Dedifferentiated amniotic fluid mesenchymal stem cell (primary cell): ENCODE data around the gene ATP1A2.

Experiments
- DNase-seq: peaks from one replicate; pipeline ENCODE4 v3.0.0-alpha.2; 2016; ENCODE audit errors: extremely low spot score

The ATP1A2 gene

DNA sequence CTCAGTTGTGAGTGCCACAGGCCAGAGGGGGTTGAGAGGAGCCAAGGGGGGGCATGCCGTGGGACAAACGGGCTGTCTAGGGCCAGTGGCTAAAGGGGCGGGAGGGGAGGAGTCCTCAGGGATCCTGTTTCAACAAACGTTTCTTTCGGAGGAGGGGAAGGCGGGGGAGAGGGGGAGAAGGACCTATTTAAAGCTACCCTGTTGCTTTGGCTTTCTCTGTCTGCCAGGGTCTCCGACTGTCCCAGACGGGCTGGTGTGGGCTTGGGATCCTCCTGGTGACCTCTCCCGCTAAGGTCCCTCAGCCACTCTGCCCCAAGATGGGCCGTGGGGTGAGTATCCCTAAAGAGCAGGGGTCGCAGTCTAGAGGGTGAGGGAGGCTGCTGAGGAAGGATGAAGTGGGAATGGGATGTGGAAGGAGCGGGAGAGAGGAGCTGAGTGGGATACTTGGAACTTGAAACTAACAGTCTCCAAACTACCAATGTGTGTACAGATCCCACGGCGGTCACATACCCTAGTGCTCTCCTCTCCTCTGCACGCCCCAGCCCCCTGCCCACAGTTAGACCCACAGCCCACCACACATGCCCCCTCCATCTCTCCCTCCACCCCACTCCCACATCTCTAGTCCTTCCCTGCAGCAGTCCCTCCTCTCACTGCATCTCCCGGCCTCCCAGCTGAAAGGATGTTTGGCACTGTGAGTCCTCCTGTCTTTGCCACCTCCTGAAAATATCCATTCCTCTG is at the start of gene ATP1A2:
TSS of gene ATP1A2 (plus strand) at position 215 of the 738 bp plus-strand sequence. CDS start at position 318, 103 bp downstream.
- DNase-seq = no peak

DNA sequence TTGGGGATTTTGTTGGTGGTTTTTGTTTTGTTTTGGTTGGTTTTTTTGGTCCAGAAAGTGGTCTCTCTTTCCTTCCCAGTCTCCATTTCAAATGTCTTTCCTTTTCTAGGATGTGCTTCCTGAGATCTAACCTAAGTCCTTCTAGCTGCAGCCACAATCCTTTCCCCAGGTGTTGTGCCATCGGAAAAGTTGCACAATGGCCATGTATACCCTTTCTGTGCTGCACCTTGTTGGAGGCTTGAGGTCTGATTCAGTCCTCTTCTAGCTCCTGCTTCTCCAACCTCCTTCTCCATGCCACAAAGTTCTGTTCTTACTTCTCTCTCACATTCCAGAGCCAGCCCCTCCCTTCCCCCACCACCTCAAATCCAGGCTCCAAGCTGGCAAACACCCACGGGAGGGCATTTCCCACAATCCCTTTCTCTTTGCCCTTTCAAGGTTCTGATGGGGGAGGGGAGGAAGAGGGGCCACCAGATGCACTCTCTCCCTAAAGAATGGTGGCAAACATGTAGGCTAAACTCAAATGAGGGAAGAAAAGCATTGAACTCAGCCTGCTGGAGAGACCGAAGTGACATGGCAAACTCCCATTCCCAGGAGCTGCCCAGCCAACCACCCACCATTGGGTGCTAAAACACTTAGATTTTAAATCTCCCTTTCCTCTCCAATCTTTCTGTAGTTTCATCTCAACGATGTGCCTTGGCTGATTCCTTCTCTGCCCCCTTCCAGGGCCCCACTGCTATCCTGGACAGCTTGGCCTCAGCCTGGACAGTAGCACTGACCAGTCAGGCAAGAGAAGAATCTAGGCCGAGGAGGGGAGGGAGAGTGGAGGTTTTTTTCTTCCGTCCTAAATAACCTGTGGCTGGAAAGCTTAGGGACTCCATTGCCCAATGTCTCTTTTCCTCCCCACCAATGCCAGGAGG is 48.5 kb upstream of the ATP1A2 start:
- no peak for DNase-seq

DNA sequence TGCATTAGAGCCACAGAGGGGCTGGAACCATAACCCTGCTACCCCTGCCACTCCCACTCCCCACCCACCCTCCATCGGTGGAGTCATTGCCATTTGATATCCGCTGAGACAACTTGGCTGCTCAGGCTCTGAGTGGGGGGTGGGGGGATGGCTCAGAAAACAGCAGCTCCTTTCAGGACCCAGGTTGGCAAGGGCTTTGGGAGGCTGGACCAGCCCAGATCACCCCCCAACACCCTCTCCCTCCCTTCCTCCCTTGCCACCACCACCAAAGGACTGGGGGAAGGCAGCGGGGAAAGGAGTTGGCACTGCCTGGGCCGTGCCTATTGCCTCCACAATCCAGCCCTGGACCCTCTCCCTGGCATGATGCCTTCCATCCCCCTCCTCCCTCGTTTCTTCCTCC is 47.3 kb upstream of the ATP1A2 start:
- no peak for DNase-seq

DNA sequence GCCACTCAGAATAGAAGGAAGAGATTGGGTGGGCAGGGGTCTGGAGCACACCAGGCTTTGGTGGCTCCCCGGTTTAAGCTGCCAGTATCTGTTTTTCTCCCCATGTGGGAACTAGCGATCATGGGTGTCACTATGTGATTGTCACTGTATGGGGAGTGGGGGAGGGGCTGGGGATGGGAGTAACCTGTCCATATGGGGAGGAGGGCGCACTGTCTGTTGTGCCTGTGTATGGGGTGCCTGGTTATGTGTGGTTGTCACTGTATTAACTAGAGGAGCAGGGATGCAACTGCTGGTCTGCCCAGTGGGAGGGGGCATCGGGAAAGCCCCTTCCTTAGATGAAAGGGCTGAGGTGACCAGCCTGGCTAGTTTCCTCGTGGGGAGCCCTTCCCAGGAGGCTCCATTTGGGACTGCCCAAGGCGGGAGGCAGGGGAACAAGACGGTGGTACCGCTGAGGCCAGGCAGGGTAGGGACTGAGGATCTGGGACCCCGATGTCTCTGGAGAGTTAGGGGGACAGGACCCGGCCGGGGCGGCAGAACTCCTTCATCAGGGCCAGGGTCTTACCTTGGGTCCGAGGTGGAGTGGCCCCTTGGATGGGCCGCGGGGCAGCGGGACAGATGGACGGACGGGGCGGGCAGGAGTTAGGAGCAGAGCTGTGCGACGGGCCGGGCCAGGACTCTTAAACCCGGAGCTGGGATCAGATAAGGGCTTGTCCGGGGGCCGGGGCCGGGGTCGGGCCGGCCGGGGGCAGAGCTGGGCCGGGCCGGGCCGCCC is 45.9 kb upstream of the ATP1A2 start, which contains the start of gene KCNJ10:
TSS of gene KCNJ10 (minus strand) at position 701 of the 772 bp plus-strand sequence. CDS start 27,628 bp downstream, outside the sequence.
- DNase-seq = no peak

DNA sequence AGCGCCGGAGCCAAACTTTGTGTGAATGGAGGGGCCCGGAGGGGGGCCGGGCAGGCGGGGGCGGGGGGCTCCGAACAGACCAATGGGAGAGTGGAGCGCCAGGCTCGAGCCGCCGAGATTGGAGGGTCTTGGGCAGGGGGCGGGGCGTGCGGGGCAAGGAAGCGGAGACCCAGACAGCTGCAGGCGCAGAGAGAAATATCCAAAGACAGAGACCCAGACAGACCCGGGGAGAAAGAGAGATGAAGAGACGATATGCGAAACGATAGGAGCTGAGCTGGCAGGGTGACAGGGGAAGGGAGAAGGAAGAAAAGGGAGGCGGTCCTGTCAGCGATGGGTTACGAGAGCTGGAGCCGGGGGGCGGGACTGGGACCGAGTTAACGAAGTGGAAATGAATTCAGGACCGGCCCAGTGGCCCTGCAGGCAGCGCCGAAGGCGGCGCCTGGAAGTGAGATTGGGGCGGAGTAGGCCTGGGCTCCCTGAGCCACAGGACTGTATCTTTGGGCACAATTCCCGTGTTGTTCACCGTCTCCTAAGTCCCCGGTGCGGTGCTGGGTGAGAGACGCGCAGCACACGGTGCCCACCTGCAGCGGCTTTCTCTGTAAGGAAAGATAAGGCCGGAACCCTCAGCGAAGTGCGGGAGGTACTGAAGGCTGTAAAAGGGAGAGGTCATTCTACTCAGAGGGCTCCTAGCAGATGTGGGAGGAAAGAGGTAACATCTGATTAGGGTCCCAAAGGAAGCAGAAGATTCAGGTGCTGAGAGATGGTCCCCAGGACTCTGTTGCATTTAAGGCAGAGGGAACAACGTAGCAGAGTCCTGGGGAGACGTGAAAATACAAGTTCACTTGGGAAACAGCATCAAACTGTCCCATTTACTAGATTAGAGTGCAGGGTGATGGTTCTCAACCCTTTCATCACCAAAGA is 45.1 kb upstream of the ATP1A2 start:
- DNase-seq = peak; percentile 30

DNA sequence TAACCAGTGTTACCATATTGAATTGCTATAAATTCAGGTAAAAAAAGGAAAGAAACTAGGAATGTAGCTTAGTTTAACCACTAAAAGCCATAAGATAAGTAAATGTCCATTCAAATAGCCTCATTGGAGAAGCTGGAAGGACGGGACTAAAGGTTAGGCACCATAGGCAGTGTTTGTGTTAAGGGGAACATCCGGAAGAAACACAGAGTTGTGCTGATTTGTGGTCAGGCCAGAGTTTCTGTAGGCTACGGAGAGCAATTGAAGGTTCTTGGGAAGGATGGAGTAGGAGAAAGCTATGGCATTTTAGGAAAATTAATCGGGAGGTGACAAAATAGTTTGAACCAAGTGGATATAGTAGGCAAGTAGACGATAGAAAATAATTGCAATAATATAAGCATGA is 44.3 kb upstream of the ATP1A2 start:
- DNase-seq = no peak

DNA sequence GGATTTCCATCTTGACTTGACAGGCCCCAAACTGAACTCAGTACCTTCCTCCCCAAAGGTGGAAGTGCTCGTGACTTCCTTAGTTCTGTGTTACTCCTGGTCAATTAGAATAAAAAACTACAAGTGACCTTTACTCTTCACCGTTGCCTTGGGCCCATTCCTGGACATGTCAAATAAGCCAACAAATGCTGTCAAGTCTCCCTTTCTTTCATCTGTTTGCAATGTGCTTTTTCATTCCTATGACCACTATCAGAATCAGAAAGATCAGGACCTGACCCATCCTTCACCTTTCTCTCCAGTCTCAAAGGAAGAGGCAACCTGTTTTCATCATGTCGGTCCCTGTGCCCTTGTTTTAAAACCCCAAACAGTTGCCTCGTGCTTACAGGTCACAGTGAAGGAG is 40.7 kb upstream of the ATP1A2 start:
- DNase-seq = no peak

DNA sequence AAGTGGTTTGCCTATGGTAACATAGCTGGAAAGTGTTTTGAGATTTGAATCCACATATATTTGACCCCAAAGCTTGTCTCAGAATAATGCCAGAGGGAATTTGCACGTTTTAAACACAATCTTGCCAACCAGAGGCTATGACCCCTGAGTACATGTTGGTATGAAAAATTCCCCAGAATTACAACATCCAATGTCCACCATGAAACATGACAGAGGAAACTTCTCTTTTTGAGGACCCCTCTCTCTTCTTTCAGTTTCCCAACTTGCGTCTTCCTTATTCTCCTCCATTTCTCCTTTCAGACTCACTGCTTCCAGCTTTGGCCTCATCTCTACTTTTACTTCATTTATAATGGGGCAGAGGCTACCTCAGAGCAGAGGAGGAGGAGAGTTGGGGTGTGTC is 39.7 kb upstream of the ATP1A2 start:
- no peak for DNase-seq

DNA sequence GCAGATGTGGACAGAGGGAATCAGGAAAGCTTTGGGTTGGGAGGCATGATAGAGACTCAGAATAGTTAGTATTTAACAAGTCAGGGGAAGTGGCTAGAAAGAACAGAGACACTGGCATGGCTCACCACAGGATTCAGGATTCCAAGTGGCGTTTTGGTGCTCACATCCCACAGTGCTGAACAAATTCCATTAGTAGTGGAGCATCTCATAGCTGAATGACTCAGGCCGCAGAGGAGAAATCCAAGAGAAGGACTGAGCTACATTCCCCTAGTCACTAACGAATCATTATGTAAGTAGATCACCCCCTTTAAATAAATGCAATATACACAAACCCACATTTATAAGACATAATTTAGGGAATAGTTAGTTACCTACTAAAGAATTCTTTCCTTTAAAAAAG is 39.3 kb upstream of the ATP1A2 start:
- DNase-seq = peak; percentile 40

DNA sequence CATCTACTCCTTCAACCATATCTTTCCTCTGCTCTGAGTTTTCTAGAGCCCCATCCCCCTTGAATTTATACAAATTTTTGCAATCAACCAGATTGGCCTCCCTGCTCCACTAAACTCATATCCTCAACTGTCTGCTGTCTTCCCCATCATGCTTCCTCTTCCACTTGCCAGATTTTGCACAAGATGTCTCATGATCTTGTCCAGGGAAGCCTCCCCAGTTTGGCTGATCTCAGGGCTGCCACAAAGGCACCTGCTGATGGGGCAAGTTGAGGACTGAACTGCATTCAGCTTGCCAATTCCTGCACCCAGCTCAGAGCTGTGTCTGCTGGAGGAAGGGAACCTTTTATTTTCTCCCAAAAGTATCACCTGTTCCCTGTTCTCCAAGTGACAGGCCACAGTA is 38.1 kb upstream of the ATP1A2 start:
- no peak for DNase-seq

DNA sequence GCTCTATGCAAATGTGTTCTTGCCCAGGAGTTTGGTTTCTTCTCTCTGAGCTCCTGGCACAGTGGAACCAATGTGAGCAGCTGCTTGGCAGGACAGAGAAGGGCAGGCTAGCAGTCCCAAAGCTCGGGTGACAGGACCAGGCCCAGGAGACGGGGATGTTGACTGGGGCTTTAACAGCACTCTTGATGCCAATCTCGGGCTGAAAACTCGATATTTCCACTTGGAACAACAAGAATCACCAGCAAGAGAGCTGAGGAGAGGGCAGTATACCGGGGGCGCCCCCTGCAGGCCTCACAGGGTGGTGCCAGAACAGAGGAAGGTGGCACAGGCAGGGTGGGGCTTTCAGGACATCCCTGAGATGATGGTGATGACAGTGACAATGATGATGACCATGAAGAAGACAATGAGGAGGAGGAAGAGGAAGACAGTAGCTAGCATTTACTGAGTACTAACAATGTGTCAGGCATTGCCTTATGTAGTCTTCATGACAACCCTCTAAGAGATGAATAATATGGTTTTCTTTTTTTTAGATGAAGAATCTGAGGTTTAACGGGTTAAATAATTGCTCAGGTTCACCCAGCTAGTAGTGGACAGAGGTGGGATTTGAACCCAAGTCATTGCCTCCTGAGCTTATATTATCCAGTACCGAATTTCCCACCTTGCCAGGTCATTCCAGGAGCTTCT is 36.9 kb upstream of the ATP1A2 start:
- no peak for DNase-seq

DNA sequence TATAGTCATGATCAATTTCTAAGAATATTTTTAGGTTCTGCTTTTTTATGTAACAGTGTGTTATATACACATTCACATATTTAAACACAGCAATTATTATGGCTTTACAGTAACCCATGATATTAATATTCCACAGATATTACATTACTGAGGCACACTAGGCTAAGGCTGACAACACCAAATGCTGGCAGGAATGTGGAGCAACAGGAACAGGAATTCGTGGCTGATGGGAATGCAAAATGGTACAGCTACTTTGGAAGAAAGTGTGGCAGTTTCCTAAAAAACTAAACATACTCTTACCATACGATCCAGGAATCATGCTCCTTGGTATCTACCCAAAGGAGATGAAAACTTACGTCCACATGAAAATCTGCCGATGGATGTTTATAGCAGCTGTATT is 36.1 kb upstream of the ATP1A2 start:
- no peak for DNase-seq

DNA sequence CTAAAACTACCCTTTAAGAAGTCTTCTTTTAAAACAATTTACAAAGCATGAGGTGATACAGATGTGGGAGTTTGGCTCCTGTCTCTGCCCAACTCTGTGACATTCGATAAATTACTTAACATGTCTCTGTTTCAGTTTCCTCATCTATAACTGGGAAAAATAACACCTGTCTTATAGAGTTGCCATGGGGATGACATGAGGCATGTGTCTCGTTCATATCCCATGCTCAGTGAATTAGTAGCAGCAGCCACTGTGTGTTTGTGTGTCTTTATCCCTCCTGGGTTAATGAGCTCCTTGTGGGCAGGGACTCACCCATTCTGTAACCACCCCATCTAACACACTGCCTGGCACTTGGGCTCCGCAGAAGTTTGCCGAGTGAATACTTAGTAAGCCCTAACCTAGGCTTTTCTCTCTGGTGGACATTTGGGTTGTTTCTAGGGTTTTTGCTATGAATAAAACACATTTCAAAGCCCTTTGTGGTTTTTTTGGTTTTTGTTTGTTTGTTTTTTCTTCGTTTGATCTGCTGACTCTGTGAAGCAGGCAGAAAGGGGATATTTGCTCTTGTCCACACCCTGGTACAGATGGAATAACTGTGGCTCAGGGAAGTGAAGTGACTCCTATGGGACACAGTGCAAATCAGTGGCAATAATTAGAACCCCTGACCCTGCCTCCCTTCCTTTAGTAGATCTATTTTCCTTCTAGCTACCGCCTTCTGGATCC is 35.0 kb upstream of the ATP1A2 start:
- no peak for DNase-seq

DNA sequence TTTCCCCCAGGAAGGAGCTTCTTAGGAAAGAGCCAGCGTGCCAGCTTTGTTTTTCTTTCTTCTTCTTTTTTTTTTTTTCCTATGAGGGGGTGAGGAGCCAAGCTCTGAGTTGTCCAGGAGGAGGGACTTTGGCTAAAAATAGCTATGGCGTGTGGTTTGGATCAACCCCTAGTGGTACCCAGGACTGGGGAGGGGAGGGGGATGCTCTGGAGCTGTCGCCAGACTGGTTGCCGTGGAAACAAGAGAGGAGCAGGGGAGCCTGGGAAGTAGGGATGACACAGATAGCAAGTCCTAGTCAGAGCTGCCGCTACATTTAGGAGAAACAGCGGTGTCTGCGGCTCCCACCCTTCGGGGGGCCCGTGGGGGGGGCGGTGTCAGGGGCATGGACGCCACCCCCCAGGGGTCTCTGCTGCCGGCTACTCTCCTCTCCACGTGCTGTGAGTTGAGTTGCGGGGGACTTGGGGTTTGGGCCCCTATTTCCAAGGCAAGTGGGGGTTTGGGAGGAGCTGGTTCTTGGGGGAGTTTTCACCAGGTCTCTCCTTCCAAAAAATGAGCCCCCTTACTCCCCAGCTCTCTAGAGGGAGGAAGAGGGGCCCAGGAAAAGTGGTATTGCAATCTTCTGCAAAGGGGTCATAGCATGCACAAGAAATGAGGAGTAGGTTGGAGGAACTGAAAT is 34.2 kb upstream of the ATP1A2 start, which contains the start of gene KCNJ9:
TSS of gene KCNJ9 (plus strand) at position 278 of the 676 bp plus-strand sequence. CDS start 2,493 bp downstream, outside the sequence.
- no peak for DNase-seq

DNA sequence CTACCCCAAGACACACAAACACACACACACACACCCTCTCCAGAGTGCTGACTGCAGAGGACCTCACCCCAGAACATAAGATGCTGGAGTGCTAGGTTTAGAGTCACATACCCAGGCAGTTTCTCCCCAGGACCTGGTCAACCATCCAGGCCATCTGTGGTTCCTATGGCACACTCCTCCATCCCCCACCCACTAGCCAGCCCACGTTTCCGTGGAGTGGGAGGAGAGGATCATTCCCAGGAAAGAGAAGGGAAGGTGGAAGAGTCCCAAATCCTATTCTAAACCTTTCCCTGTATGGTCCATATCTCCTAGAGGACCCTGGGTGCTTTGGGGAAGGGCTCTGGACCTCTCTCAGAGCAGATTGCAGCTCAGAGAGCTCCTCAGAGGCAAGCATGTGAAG is 33.1 kb upstream of the ATP1A2 start:
- no peak for DNase-seq

DNA sequence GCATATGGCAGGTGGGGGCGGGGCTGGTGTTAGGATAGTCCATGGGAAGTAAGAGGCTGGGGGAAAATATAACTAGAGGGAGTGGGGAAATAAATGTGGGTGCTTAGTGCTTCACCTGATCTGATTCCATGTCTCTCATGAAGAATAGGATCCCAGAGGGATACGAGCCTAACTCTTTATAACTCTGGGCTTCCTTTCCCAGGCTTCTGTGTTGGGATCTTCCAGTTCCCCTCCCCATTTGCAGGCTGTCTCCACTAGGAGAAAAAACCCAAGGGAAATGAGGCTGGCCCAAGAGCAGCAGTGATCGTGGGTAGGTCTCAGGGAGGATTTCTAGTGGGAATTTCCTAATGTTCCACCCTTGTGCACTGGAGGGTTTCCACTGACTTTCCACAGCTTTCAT is 32.6 kb upstream of the ATP1A2 start:
- no peak for DNase-seq

DNA sequence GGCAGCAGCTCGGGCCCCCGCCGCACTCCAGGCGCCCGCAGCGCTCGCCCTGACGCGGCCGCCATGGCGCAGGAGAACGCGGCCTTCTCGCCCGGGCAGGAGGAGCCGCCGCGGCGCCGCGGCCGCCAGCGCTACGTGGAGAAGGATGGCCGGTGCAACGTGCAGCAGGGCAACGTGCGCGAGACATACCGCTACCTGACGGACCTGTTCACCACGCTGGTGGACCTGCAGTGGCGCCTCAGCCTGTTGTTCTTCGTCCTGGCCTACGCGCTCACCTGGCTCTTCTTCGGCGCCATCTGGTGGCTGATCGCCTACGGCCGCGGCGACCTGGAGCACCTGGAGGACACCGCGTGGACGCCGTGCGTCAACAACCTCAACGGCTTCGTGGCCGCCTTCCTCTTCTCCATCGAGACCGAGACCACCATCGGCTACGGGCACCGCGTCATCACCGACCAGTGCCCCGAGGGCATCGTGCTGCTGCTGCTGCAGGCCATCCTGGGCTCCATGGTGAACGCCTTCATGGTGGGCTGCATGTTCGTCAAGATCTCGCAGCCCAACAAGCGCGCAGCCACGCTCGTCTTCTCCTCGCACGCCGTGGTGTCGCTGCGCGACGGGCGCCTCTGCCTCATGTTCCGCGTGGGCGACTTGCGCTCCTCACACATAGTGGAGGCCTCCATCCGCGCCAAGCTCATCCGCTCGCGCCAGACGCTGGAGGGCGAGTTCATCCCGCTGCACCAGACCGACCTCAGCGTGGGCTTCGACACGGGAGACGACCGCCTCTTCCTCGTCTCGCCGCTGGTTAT is 31.4 kb upstream of the ATP1A2 start:
- no peak for DNase-seq

DNA sequence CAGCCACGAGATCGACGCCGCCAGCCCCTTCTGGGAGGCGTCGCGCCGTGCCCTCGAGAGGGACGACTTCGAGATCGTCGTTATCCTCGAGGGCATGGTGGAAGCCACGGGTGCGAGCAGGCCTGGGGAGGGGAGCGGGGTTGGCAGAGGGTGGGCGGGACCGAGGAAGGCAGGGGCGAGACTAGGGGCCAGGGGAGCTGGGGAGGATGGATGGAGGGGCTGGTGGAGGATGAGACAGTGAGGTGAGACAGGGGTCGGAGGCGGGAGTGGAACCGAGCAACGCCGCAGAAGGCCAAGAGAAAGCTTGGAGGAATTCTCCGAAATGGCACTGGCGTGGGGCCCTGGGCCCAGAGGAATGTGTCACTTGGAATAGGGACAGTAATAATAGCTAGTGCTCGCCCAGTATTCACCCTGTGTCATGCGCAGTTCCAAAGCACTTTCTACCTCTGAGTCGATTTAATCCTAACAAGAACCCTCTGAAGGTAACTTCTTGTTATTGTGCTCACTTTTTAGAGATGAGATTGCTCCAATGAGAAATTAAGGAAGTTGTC is 30.7 kb upstream of the ATP1A2 start:
- no peak for DNase-seq
